Pons (tissue), 1 donor: Measurements from ENCODE around the gene GATAD2A.
"Not testable (repeated sequence)": the region's sequence is repeated elsewhere in the genome, so short reads cannot be mapped to it uniquely, and the experiment has no call there.

ENCODE experiments used
- DNase-seq: peaks from one replicate; pipeline ENCODE4 v3.0.0-alpha.2; 2016; ENCODE audit warnings: low spot score

The GATAD2A gene

GRCh38 chr19:19388568-19389555, 16.6 kb upstream of the GATAD2A start:
- no peak for DNase-seq

DNA sequence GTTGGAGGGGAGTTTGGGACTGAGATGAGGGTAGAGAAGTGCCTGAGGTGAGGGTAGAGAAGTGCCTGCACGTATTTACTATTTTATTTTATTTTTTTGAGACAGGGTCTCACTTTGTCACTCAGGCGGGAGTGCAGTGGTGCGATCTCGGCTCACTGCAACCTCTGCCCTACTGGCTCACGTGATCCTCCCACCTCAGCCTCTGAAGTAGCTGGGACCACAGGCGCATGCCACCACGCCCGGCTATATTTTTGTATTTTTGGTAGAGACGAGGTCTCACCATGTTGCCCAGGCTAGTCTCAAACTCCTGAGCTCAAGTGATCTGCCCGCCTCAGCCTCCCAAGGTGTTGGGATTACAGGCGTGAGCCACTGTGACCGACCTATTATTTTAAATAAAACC, 15.8 kb upstream of the GATAD2A start:
- not testable (repeated sequence) for DNase-seq

DNA sequence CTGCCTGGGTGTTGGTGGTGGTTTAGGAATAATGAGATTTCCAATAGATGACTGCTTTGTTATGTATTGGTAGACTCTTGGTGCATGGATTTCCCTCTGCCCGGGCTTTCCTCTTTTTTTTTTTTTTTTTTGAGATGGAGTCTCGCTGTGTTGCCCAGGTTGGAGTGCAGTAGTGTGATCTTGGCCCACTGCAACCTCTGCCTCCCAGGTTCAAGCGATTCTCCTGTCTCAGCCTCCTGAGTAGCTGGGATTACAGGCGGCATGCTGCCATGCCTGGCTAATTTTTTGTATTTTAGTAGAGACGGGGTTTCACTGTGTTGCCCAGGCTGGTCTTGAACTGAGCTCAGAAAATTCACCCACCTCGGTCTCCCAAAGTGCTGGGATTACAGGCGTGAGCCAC, 11.1 kb upstream of the GATAD2A start:
- DNase-seq: not testable (repeated sequence)

GRCh38 chr19:19399733-19400433, 5.6 kb upstream of the GATAD2A start:
- DNase-seq: no peak

- DNase-seq: no peak
Observed at GRCh38 chr19:19402656-19403372, 2.7 kb upstream of the GATAD2A start.

DNA sequence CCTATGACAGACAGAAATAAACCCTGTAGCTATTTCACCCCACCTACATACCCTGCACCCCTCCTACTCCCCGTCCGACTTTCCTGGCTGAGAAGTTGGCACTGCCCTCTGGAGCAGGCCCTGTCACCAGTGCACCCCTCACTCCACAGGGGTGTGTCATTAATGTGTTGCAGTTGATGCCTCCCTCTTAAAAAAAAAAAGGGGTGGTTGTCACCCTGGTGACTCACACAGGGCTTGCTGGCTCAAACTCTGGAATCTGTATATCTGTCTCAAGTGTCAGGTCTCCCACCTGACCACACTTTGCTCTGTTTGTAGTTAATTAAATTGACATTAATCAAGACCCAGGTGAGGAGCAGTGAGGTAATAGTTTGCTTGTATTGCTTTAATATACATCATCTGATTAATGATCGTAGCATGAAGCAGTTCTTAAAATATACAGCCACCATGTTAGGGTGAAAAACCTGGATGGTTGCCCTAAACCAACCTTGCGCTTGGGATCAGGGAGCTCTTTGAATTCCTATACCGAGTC, 2.0 kb upstream of the GATAD2A start:
- DNase-seq: no peak

DNA sequence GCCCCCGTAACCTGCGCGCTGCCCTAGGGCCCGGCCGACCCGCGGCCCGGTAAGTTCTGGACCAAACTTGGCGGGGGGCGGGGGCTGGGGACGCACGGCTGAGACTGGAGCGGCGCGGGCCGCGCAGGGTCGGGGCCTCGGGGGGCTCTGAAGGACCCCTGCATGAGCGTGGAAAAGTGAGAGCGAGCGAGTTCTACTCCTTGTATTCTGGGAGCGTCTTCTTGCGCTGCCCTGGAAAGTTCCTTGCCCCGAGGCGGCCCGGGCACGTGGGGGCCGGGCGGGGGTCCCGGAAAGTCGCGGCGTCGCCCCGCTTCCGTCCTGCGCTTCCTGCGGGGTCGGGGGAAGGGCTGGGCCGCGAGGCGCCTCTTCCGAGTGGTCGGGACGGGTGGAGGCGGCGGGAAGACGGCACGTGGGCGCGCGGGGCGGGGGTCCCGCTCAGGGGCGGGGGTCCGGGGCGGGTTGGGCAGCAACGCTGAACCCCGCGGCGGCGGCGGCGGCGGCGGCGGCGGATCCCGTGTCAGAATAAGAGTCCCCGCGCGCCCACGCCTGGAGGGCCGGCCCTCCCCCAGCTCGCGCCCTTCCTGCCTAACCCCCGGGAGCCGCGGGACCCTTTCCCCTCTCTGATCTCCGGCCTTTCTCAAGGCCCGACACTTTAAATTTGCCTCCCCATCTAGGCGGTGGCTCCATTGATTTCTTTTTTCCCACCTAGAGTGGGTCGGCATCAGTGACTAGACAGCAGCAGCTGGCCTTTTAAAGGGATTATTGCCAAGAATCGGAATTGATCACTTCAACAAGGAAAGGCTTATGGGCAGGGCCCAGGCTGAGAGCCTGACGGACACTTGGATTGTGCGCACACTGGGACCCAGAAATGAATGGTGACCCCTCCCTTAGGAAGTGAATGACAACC, 749 bp downstream of the GATAD2A start:
- no peak for DNase-seq

DNA sequence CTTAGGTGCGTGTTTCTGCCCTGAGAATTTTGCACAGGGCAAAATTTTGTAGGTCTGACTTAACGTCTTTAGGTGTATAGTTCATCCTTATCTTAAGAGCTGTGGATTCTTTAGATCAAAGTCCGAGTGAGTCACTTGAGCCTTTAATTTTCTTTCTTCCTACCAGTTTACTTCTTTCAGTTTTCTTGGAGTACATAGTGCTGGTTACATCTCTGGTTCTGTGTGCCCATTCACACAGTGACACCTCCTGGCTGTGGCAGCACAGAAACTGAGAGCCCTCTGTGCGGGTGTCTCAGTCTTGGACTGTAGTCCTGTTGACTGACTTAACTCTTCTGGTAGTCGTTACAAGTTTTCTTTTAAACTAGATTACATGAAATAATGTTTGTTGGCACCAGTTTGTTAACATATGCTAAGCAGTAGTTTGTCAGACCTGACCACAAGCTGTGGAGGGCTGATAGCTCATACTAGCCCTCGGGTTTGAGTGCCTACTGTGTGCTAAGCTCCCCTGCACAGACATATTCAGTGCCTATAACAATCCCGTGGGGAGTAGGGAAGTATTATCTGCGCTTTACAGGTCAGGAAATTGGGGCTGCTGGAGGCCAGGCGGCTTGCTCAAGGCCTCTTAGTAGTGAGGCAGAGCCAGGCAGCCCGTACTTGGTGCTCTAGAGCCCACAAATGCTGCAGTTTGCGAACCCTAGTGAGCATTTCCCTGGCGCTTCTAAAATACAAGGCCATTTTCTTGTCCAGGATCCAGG, 1.6 kb downstream of the GATAD2A start:
- peak; percentile 73 for DNase-seq

DNA sequence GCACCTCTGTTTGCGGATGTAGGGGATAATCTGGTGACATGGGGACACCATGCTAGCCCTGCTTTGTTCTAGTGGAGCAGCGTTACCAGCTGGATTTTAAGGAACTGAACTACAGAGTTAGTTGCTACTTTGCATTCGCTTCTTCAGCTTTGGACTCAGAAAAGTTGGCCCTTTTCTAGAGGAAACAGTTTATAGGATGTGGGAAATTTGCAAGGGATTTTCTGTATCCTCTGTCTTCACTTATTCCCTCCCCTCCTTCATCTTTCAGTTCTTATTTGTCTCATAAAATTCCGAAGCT, 2.1 kb downstream of the GATAD2A start:
- DNase-seq: no peak

GRCh38 chr19:19409205-19409604, 3.7 kb downstream of the GATAD2A start:
- no peak for DNase-seq

DNA sequence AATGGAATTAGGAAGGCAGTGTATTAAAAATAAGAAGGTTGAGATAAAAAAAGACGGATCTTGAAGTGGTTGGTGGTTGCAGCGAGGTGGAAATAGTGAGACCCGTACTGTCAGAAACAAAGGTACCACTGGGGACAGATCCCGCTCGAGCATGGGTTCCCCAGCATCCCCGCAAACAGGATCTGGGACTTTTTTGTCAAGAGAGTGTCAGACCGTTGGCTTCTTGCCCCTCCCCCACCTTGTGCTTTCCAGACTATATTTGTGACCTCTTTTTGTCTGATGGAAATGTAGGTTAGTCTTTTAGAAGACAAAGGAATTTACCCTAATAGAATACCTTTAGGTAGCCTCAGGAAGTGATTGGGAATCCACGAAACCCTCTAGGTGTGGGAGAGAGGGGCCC, 4.2 kb downstream of the GATAD2A start:
- DNase-seq: no peak

DNA sequence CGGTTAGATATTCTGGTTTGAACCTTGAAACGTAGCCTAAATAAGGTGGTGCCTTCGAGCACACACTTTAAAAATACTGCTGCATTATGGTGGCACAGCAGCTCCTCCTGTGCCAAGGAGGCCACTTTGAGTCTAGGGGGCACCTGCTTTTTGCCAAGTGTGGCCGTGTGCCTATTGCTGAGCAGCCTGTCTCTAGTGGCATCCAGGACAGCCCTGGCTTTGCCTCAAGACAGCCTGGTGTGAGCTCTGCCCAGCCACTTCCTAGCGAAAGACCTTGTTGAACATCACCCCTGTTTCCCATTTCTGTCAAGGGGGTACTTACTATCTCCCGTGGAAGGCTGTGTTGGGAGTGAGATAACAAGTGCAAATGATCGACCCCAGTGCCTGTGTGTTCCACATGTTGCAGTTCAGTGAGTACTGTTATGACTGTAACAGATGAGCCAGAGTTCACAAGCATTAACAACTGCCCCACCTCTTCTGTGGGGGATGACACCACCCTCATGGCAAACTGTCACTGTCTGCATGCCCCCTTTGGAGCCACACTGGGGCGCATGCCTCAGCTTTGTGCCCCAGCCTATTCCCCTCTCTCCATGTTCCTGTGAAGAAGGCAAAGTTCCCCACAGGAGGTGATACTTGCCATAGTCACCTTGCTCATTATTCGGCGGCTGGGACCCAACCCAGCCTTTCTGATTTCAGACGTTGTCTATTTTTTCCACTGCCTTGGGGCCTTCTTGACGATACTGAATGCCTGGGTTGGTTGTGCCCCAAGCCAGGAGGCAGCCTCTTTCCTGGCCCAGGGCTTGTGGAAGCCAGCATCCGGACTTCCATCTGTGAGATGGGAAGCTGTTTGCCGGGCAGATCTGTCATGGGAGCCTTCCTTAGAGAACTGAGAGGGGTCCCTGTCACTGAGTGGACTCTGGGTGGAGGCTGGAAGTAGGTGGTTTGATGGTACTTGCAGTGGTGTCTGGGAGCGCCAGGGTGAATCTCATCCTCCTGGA, 5.4 kb downstream of the GATAD2A start:
- DNase-seq: no peak

DNA sequence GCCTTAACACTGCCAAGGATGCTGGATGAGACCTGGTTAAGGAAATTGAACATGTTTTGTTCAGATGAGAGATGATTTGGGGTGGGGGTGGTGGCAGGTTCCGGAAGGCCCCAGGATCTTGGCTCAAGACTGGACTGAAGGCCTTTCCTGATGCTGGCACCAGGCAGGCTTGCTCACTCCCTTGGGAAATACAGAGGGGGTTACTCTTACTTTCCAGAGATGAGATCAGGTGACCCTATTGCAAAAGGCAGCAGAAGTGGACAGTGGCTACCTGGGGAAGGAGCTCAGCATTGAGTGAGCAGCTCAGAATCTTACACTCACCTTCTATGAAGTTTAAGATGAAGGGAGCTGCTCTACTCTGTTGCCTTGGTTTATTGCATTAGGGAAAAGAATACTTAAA, 10.8 kb downstream of the GATAD2A start:
- no peak for DNase-seq

GRCh38 chr19:19417046-19417445, 11.6 kb downstream of the GATAD2A start:
- no peak for DNase-seq

GRCh38 chr19:19417628-19418245, 12.3 kb downstream of the GATAD2A start:
- no peak for DNase-seq

GRCh38 chr19:19418555-19419260, 13.2 kb downstream of the GATAD2A start:
- DNase-seq: no peak

DNA sequence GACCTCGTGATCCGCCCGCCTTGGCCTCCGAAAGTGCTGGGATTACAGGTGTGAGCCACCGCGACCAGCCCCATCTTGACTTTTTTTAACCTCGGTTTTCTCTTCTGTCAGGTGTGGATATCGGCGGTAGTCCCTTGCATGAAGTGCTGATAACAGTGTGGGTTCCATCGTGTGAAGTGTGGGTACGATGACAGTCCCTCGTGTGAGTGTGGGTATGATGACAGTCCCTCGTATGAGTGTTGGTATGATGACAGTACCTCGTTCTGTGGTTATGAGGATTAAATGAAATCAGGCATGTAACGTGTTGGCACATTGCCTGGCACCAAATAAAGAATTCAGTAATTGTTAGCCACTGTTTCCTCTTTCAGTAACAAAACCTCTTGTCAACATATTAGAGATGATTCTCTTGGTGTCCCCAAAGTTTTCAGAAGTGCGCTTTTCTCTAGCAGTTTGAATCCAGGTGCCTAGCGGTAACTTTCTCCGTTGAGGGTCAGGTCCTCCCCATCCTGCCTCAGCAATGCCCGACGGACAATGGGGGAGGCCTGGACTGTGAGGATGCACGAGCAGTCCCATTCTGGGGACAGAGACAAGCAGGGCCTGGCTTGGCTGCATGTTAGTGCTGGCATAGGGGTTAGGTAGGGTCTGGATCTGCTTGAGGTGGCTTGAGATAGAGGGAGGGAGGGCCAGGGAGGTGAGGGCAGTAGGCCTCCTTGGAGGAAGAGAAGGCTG, 15.3 kb downstream of the GATAD2A start:
- no peak for DNase-seq

GRCh38 chr19:19421299-19421696, 15.8 kb downstream of the GATAD2A start:
- DNase-seq: no peak
